GM12892 (cell line): ENCODE measurements around the gene XYLT2.
"Not testable (repeated sequence)": the region's sequence is repeated elsewhere in the genome, so short reads cannot be mapped to it uniquely, and the experiment has no call there.

Experiments used
- DNase-seq: peaks from one replicate; pipeline ENCODE4 v3.0.0; 2011; ENCODE audit not compliant: insufficient read length
- FAIRE-seq: peaks from 2 replicates; lab custom pipeline; 2011; peaks lifted over from hg19 to GRCh38; lab: Jason Lieb, UNC
- POLR2A ChIP-seq: IDR thresholded peaks from 2 replicates; pipeline ENCODE4 v1.6.1; 2011; ENCODE audit warnings: low read depth, low read length, control low read depth
- POLR2AphosphoS5 ChIP-seq: IDR thresholded peaks from 2 replicates; pipeline ENCODE4 v1.6.1; 2011; ENCODE audit warnings: low read depth, low read length, control low read depth
- TAF1 ChIP-seq: IDR thresholded peaks from 2 replicates; pipeline ENCODE4 v1.6.1; 2011; ENCODE audit warnings: low read depth, mild to moderate bottlenecking, control low read depth, low read length, borderline replicate concordance

XYLT2 gene

GRCh38 chr17:50325906-50326305 is 20.0 kb upstream of the XYLT2 start:
- DNase-seq (no peak), FAIRE-seq (no peak)
- no peak for TF ChIP-seq POLR2AphosphoS5
- no peak for TF ChIP-seq POLR2A
- TF ChIP-seq TAF1 = no peak

GRCh38 chr17:50326831-50327364 is 19.0 kb upstream of the XYLT2 start:
- DNase-seq (no peak), FAIRE-seq (no peak)
- TF ChIP-seq TAF1 (no peak), POLR2AphosphoS5 (no peak), POLR2A (no peak)

DNA sequence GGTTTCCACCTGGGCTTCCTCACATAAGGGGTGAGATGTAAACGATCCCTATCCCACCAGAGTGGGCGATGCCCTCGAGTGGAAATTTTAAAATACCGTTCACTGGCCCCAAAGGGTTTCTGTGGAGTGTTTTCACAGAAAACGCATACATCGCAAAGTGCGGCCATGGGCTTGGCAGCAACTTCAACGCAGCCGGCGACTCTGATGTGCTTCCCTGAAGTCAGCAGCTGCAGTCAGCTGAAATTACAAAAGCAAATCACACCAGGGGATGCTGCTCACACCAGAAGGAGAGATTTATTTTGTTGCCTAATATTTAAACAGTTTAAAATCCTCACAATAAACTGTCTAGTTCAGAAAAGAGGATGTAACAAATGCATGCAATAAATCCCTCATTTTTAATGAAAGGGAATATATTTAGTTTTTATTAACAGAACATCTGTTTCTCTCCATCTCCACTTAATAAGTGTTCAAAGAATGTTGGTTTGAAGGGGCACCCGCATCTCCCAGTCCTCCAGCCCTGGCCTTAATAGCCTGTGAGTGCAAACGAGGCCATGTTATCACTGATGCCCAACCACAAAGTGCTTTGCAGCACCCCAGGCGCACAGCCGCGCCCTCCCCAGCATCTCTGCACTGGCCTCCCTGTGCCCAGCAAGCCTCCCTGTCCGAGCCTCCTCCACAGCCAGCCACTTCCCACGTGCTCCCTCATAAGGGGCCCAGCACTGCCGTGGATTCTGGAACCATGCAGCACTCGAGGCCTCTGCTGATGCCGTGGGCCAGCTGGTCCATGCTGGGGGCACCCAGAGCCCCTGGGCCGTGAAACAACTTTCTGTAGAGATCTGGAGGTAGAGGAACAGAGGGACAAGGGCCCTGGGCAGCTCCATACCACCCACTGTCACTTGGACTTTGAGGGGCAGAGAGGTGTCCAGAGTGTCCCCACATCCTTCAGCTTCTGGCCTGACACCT is 17.3 kb upstream of the XYLT2 start:
- no peak for TF ChIP-seq TAF1
- TF ChIP-seq POLR2AphosphoS5 = no peak
- FAIRE-seq (no peak), DNase-seq (no peak)

DNA sequence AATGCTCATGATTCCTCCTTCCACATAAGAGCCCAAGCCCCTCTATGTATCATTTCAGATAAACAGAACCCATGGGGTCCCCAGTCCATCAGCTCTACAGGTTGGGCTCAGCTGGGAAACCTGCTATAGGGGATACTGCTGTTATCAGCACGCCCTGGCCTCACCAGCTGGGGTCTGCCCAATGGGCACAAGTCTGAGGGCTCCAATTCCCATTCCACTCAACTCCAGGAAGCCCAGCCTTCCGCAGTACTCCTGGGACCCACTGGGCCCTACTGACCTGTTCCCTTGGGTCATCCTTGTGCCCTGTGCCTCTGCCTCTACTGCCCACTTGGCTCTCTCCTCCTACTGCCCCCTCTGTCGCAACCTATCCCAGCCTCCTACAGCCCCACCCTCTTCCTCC is 16.2 kb upstream of the XYLT2 start:
- TF ChIP-seq POLR2AphosphoS5 (no peak), TAF1 (no peak), POLR2A (no peak)
- no peak for DNase-seq
- FAIRE-seq = no peak

DNA sequence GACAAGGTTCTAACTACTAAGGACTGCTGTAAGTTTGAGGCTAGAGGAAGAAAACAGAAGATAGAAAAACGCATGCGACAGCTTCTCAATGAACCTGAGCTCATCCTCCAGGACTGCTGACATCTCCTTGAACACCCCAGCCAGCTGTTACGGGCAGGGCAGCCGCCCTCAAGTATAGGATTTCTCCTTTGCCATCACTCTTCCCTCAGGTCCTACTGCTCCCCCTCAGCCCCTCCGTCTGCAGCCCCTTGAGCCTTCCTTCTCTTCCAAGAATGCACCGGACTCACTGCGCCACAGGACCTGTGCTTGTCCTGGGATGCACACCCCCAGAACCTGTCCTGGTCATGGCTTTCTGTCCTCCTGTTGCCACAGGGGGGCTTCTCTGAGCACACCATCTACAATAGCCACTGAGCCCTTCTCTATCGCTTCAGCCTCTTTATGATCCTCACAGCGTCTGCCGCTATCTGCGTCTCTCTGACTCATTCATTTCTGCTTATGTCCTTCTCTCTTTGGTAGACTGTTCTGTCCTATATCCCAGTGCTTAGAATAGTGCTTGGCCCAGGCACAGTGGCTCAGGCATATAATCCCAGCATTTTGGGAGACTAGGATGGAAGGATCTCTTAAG is 15.7 kb upstream of the XYLT2 start:
- FAIRE-seq (no peak), DNase-seq (no peak)
- TF ChIP-seq POLR2A (no peak), POLR2AphosphoS5 (no peak), TAF1 (no peak)

DNA sequence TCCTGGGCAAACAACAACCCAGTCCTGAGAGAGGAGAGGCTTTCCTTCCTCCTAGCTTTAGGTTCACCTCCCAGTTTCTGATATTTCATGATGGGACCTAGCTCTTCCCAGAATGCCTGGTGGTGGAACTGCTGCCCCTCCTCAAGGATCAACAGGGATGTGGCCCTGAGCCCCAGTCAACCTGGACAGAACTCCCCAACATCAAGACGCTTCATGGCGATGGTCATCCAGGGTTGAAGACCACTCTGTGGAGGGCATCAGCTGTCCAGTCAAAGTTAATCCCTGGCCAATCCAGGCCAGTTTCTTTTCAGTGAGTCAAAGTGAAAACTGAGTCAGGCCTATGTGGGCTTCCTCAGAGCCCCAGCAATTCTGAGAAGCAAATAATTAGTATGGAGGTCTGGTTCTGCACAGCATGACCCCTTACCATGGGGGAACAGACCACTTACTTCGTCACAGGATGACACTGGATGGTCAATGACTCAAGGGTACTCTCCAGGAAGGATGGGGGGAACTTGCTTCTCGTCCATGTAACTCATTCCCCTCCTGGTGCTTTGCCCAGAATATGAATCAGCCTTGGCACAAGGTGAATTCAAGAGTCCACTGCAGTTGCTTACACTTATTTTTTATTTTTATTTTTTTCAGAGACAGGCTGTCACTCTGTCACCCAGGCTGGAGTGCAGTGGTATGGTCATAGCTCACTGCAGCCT is 14.7 kb upstream of the XYLT2 start:
- no peak for TF ChIP-seq POLR2AphosphoS5
- no peak for TF ChIP-seq TAF1
- TF ChIP-seq POLR2A = no peak
- DNase-seq = no peak
- FAIRE-seq = no peak

DNA sequence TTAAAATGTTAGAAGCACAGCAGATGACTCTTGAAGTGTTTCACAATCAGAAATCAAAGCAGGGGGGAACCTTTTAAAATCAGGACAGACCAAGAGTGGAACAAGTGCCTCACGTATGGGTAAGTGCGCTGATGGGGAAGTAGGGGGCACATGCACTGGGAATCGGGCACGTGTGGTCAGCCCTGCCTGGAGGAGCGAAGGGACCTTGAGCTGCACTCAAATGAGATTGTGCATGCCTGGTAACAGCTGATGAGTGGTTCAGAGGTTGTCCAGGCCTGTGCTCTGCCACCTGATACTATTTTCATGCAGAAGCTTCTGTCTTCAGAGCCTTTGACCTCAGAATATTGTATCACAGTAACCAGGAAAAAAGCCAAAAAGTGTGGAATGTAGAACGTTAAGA is 13.7 kb upstream of the XYLT2 start:
- FAIRE-seq = no peak
- TF ChIP-seq POLR2AphosphoS5 (no peak), TAF1 (no peak), POLR2A (no peak)

GRCh38 chr17:50333291-50334057 is 12.5 kb upstream of the XYLT2 start:
- not testable (repeated sequence) for DNase-seq, FAIRE-seq

More for the DNA sequence above, 13.7 kb upstream of the XYLT2 start:
- DNase-seq = no peak

DNA sequence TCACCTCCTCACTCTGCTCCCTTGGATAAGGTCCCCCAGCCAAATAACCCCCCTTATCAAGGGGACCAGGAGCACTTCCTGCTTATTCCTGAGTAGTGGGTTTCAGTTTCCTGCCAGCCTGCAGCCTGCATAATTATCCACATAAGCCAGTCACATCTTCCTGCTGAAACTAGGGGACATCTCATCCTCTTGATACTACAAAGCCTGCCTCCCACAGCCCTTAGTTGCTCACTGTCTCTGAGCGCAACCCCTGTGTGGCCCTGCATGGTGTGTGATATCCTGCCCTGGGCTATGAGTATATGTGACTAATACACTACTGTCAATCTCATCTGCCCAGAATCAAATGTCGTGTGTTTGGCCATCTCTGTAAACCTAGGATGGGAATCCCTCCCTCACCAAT is 8.0 kb upstream of the XYLT2 start:
- no peak for TF ChIP-seq TAF1
- TF ChIP-seq POLR2A = no peak
- TF ChIP-seq POLR2AphosphoS5 = no peak
- no peak for FAIRE-seq
- no peak for DNase-seq

- no peak for FAIRE-seq
- no peak for DNase-seq
- TF ChIP-seq POLR2AphosphoS5 = no peak
- TF ChIP-seq POLR2A = no peak
- no peak for TF ChIP-seq TAF1
Measured at GRCh38 chr17:50338645-50339044, 7.3 kb upstream of the XYLT2 start.
